Coronary artery (tissue), 2 donors: ENCODE results near the gene SLC1A3.

Experiments used
- DNase-seq: peaks from one replicate; pipeline ENCODE4 v3.0.0-alpha.2; 2017; ENCODE audit warnings: low spot score
- H3K27ac ChIP-seq, 2 donors: fragments of 200-600 bp; sonication (generic); one replicate each; pipeline ENCODE4 v1.5.1; 2016 to 2019
- H3K4me3 ChIP-seq: fragments of 200-600 bp; sonication (generic); 2 replicates; pipeline ENCODE4 v1.5.1; 2016; ENCODE audit warnings: mild to moderate bottlenecking, moderate library complexity
- TF ChIP-seq, protein P1 (sequence below): fragments of 200-600 bp; sonication (generic); IDR thresholded peaks from one replicate; pipeline ENCODE4 v1.5.1; 2019; ENCODE audit warnings: antibody characterized with exemption

SLC1A3 gene

DNA sequence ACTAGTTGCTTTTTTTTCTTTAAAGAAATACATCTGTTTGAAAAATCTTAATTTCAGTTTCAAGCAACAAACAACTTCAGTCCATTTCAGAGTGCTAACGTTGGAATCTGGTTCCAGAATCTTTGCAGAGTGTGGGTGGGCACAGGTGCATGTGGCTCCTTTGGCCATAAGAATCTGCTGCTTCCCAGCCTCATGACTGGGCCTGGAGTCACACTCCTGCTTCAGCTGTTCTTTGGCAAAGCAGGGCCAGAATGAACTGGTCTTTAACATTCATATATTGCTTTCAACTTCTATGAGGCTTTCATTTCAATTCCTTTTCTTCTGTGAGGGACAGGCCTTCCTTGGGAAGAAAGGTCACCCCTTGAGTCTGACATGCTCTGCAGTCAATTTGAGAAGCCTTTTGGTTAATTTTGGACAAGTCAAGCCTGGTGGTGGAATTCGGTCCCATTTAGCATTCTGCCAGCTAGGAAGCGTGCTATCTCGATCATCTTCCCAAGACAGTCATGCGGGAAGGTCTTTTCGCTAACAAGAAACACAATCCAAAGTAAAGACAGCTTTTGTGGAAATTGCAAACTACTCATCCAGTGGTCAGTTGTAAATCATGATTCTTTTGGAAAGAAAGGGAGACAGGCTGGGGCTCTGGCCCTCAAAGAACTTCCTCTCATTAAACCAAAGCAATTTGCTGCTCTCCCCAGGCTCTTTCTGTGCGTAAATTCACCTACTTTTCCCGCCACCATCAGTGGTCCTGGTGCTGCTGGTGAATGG lies 55.2 kb downstream of the SLC1A3 start:
- no peak overlapping the region for H3K4me3 ChIP-seq
- DNase-seq, result no peak
- TF ChIP-seq, protein P1, sequence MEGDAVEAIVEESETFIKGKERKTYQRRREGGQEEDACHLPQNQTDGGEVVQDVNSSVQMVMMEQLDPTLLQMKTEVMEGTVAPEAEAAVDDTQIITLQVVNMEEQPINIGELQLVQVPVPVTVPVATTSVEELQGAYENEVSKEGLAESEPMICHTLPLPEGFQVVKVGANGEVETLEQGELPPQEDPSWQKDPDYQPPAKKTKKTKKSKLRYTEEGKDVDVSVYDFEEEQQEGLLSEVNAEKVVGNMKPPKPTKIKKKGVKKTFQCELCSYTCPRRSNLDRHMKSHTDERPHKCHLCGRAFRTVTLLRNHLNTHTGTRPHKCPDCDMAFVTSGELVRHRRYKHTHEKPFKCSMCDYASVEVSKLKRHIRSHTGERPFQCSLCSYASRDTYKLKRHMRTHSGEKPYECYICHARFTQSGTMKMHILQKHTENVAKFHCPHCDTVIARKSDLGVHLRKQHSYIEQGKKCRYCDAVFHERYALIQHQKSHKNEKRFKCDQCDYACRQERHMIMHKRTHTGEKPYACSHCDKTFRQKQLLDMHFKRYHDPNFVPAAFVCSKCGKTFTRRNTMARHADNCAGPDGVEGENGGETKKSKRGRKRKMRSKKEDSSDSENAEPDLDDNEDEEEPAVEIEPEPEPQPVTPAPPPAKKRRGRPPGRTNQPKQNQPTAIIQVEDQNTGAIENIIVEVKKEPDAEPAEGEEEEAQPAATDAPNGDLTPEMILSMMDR, result no peak
- no peak overlapping the region for H3K27ac ChIP-seq

DNA sequence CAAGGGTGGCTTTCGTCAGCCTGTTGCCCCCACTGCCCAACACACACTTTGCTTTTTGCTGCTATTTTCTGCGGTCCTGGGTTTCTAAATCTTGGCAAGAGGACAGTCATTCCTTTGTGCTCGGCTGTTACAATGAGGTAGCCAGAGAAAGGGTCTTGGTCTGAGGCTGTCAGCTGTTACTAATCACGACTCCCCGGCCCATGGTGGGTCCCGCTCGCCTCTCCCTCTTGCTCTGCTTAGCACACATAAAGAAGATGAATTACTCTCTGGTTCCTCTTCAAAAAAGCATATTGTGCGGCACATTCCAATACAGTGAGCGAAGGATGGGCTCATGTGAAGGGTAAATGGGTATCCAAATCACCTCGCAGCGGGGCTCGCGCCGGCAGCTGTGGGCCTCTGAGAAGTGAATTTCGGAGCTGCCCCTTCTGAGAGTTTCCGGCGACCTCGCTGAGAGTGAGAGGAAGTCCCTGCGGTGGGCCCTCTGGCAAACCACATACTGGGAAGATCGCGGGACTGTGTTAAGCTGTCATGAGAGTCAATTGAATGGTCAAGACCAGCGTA lies 56.0 kb downstream of the SLC1A3 start:
- Histone ChIP-seq H3K4me3 (no peak overlapping the region), H3K27ac (no peak overlapping the region)
- DNase-seq, result no peak
- TF ChIP-seq, protein P1, result no peak

DNA sequence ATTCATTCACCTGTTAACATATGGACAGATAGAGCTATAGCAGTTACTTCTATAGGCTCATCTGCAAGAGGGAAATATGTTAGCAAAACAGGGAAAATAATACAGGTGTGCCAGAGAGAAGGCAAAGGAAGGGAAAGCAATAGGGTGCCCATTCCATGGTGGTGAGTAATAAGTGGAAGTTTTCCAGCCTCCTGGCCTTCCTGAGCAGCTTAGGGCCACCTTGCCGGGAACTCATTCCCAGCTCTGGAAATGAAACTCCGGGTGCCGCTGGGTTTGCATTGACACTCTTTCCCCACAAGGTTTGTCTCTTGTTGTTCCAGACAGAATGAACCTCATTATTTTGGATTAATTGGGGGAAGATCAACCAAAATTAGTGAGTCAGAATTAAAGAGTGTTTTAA lies 58.4 kb downstream of the SLC1A3 start:
- no peak for DNase-seq
- Histone ChIP-seq H3K4me3 (no peak overlapping the region), H3K27ac (no peak overlapping the region)
- TF ChIP-seq, protein P1, result no peak

DNA sequence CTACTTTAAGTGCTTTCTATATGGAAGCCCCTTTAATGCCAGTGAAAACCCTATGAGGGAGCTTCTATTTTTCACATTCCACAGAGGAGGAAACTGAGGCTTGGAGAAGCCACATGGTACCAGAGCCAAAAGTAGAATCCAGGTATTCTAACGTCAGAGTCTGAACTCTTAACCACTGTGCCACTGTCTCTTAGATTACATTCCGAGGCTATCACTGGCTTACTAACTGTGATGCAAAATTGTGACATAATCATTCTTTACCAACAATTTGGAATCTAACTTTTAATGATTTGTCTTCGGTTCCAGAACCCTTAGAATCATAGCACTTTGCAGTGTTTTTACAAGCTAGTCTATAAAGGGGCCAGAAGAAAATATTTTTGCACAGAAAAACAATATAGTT lies 59.2 kb downstream of the SLC1A3 start:
- no peak for DNase-seq
- Histone ChIP-seq H3K4me3 (no peak overlapping the region), H3K27ac (no peak overlapping the region)
- TF ChIP-seq, protein P1, result no peak

DNA sequence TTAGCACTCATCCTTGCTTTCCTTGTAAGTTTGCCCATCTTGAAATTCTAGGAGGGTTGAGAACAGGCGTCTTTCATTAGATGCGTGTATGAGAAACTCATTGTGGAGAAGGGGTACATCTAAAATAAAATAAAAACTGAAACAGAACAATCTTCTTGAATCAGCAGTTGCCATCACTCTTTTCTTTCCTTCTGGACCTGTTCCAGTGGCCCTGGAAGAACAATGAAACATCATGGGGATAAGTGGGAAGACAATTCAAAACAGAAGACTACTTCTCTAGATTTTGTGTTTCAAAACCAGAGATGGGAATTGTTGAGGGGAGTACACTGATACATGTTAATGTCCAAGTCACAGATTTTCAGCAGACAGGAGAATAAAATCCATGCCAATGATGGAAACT lies 59.9 kb downstream of the SLC1A3 start:
- no peak overlapping the region for H3K4me3 ChIP-seq
- TF ChIP-seq, protein P1, result no peak
- no peak for DNase-seq

DNA sequence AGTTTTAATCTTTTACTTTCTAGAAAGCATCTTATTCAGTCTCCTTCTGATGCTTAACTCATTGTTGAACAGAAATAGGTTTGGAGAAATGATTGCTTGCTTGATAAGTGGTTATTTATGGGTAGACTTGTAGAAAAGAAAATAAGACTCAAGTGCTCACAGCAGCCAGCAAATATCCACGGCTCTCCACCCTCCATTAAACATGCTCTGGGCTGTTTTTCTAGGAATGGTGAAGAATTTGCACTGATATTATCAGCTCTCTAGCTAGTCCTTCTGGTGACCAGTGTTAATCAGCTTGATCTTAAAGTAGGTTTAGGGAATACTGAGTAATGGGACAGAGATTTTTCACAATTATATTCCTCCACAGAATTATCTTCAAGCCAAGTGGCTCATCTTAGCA lies 60.6 kb downstream of the SLC1A3 start:
- Histone ChIP-seq H3K4me3 (no peak overlapping the region), H3K27ac (no peak overlapping the region)
- DNase-seq, result no peak
- TF ChIP-seq, protein P1, result no peak

More for the DNA sequence above, 59.9 kb downstream of the SLC1A3 start:
- H3K27ac ChIP-seq, result no peak overlapping the region

DNA sequence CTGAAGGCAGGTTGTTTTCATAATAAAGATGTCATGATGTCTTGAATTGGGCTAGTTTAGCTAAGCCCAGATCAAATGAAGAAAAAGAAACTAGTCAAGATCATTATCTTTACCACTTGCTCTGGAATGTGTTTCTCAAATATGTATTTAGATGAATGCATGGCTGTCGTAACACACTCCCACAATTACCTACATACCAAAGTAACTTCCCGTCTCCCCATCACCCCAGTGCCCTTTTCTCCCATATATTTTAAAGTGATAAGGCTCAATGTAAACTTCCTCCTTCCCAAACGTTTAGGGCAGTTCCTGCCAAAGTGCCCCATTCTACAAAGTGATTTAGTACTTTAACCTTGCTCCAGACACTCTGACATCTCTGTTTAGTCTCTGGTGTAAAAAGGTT lies 61.4 kb downstream of the SLC1A3 start:
- TF ChIP-seq, protein P1, result no peak
- Histone ChIP-seq H3K4me3 (no peak overlapping the region), H3K27ac (no peak overlapping the region)
- no peak for DNase-seq
